GM23338 (cell line): ENCODE measurements around the gene CELA1. TPM values are rescaled to one million over a fixed set of nuclear protein-coding genes. Genes with fewer than 3 reads are reported as not detected.

Source experiments
- ATAC-seq: fragments of 200-7000 bp; cut with Tn5 transposase; 3 replicates; pipeline ENCODE4 v1.9.1; 2020
- DNase-seq: peaks from one replicate; pipeline ENCODE4 v3.0.0-alpha.2; 2015; ENCODE audit warnings: low spot score
- H2AFZ ChIP-seq: fragments of 200-600 bp; sonication (generic); 2 replicates; pipeline ENCODE4 v1.8.0; 2016; ENCODE audit warnings: antibody characterized with exemption, mild to moderate bottlenecking, moderate library complexity
- H3F3A ChIP-seq: fragments of 200-600 bp; sonication (generic); replicated peaks from 2 replicates; pipeline ENCODE4 v1.8.0; 2017; ENCODE audit warnings: antibody characterized with exemption, mixed run types, low read depth
- H3K27ac ChIP-seq: fragments of 200-600 bp; sonication (generic); 2 replicates; pipeline ENCODE4 v1.6.1; 2016; ENCODE audit warnings: low read depth
- H3K27me3 ChIP-seq: fragments of 200-600 bp; sonication (generic); 2 replicates; pipeline ENCODE4 v1.8.0; 2016; ENCODE audit warnings: mild to moderate bottlenecking, mixed run types, moderate library complexity; ENCODE audit not compliant: insufficient read depth
- H3K36me3 ChIP-seq: fragments of 200-600 bp; sonication (generic); 2 replicates; pipeline ENCODE4 v1.8.0; 2016; ENCODE audit warnings: mild to moderate bottlenecking; ENCODE audit not compliant: insufficient read depth
- H3K4me1 ChIP-seq: fragments of 200-600 bp; sonication (generic); 2 replicates; pipeline ENCODE4 v1.8.0; 2016; ENCODE audit warnings: mild to moderate bottlenecking, moderate library complexity; ENCODE audit not compliant: insufficient read depth
- H3K4me2 ChIP-seq: fragments of 200-600 bp; sonication (generic); 2 replicates; pipeline ENCODE4 v1.7.1; 2017; ENCODE audit warnings: mixed run types
- H3K4me3 ChIP-seq: fragments of 200-600 bp; sonication (generic); 2 replicates; pipeline ENCODE4 v1.6.1; 2016; ENCODE audit warnings: mixed run types
- H3K79me2 ChIP-seq: fragments of 200-600 bp; sonication (generic); replicated peaks from 2 replicates; pipeline ENCODE4 v1.8.0; 2017; ENCODE audit warnings: mild to moderate bottlenecking; ENCODE audit not compliant: insufficient read depth
- H3K9me2 ChIP-seq: fragments of 200-600 bp; sonication (generic); 2 replicates; pipeline ENCODE4 v1.8.0; 2017; ENCODE audit not compliant: insufficient read depth
- H4K20me1 ChIP-seq: fragments of 200-600 bp; sonication (generic); replicated peaks from 2 replicates; pipeline ENCODE4 v1.8.0; 2017; ENCODE audit warnings: mild to moderate bottlenecking; ENCODE audit not compliant: insufficient read depth
- H3K27ac Mint-ChIP-seq: 2 replicates; pipeline ENCODE4 v1.8.0; 2020; ENCODE audit warnings: inconsistent platforms, mild to moderate bottlenecking, moderate library complexity, mixed read lengths
- H3K27me3 Mint-ChIP-seq: 3 replicates; pipeline ENCODE4 v1.8.0; 2022; ENCODE audit warnings: low read depth, mild to moderate bottlenecking, moderate library complexity, mixed read lengths, inconsistent platforms; ENCODE audit not compliant: insufficient read depth, poor library complexity
- H3K36me3 Mint-ChIP-seq: 3 replicates; pipeline ENCODE4 v1.8.0; 2021; ENCODE audit warnings: low read depth, mild to moderate bottlenecking, inconsistent platforms, moderate library complexity, mixed read lengths
- H3K4me1 Mint-ChIP-seq: 3 replicates; pipeline ENCODE4 v1.8.0; 2020; ENCODE audit warnings: mild to moderate bottlenecking, inconsistent platforms, mixed read lengths
- H3K4me3 Mint-ChIP-seq: 3 replicates; pipeline ENCODE4 v1.8.0; 2021; ENCODE audit warnings: moderate library complexity, mild to moderate bottlenecking, inconsistent platforms, mixed read lengths
- H3K9me3 Mint-ChIP-seq: 3 replicates; pipeline ENCODE4 v1.8.0; 2020; ENCODE audit warnings: moderate library complexity, mild to moderate bottlenecking, inconsistent platforms, mixed read lengths
- CREB1 ChIP-seq: fragments of 250-450 bp; sonication (Bioruptor Pico); IDR thresholded peaks from 2 replicates; pipeline ENCODE4 v1.5.0; 2020; ENCODE audit warnings: low read depth, mild to moderate bottlenecking, moderate library complexity
- CTCF ChIP-seq, 2 experiments: fragments of 200-600 bp in 1 of 2; sonication (generic) in 1 of 2; conservative IDR thresholded peaks; 2 replicates each; pipeline versions ENCODE4 v1.5.1 to v1.6.1; 2016 to 2017; ENCODE audit warnings: antibody characterized with exemption in 2 of 2, low read depth in 2 of 2, mild to moderate bottlenecking in 2 of 2, moderate library complexity in 1 of 2
- ETS1 ChIP-seq: IDR thresholded peaks from 2 replicates; pipeline ENCODE4 v1.6.1; 2016; ENCODE audit warnings: antibody characterized with exemption
- EZH2 ChIP-seq: fragments of 200-600 bp; sonication (generic); IDR thresholded peaks from one replicate; pipeline ENCODE4 v1.8.0; 2017; ENCODE audit warnings: antibody characterized with exemption, mild to moderate bottlenecking, low read depth; ENCODE audit not compliant: unreplicated experiment
- JUNB ChIP-seq: IDR thresholded peaks from one replicate; pipeline ENCODE4 v1.6.1; 2016; ENCODE audit warnings: antibody characterized with exemption; ENCODE audit not compliant: unreplicated experiment
- POLR2AphosphoS5 ChIP-seq: IDR thresholded peaks from 2 replicates; pipeline ENCODE4 v1.6.1; 2016; ENCODE audit warnings: antibody characterized with exemption, low read depth
- STAT1 ChIP-seq: IDR thresholded peaks from one replicate; pipeline ENCODE4 v1.6.1; 2016; ENCODE audit warnings: antibody characterized with exemption; ENCODE audit not compliant: unreplicated experiment
- ZNF114 ChIP-seq: fragments of 250-450 bp; sonication (Bioruptor Pico); IDR thresholded peaks from 2 replicates; pipeline ENCODE4 v1.5.0; 2020; ENCODE audit warnings: mild to moderate bottlenecking, moderate library complexity
- ZNF331 ChIP-seq: fragments of 250-450 bp; sonication (Bioruptor Pico); IDR thresholded peaks from 2 replicates; pipeline ENCODE4 v1.5.0; 2020; ENCODE audit warnings: low read depth, mild to moderate bottlenecking, moderate library complexity
- ZNF462 ChIP-seq: fragments of 250-450 bp; sonication (Bioruptor Pico); IDR thresholded peaks from 2 replicates; pipeline ENCODE4 v1.5.0; 2020; ENCODE audit warnings: mild to moderate bottlenecking, moderate library complexity
- polyA plus RNA-seq: library from polyadenylated mRNA; unstranded; fragments of >200 nt; fragmentation: Nextera tagmentation; extraction: Ambion mirVana; gene quantifications from 2 replicates; pipeline ENCODE4 v1.2.1, GENCODE V29; 2016
- total RNA-seq: library from RNA; depleted of rRNA; stranded (reverse); fragments of >200 nt; shearing (Covaris generic); gene quantifications from 2 replicates; pipeline ENCODE4 v1.2.3, GENCODE V29; 2014
- TF ChIP-seq, protein P1 (sequence below): IDR thresholded peaks from one replicate; pipeline ENCODE4 v1.6.1; 2018; ENCODE audit warnings: antibody characterized with exemption; ENCODE audit not compliant: unreplicated experiment

CELA1 gene
- total and polyA plus RNA-seq, 2 experiments from 2014 or later: not detected

DNA sequence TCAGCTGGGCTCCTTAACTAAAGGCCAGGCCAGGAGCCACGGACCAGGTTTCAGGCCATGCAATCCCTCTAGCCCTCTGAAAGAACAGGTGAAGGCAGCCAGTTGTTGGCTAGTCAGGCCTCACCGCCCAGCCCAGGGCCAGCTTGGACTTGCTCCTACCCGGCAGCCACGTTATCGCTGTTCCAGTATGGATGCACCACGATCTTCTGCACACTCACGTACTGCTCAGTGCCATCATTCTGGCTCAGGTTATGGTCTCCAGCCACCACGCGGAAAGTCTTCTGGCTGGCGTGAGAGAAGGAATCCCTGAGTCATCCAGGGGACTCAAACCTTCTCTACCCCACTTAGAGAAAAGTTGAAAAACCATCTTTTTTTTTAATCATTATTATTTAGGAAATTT, 4.1 kb downstream of the CELA1 start:
- H3K27me3 Mint-ChIP-seq: peaks cover 3% of the 10 kb centered on the region
- Histone ChIP-seq H3K79me2 (no peaks in the 10 kb centered on the region), H3K4me3 (no peak overlapping the region), H3K9me2 (no peaks in the 10 kb centered on the region; the same call in 1 of the 2 replicates), H3K36me3 (no peaks in the 10 kb centered on the region), H3K4me2 (no peak overlapping the region), H3K27ac (no peak overlapping the region), H3F3A (no peaks in the 10 kb centered on the region), H2AFZ (no peak overlapping the region), H3K27me3 (no peaks in the 10 kb centered on the region), H4K20me1 (no peaks in the 10 kb centered on the region), H3K4me1 (no peaks in the 10 kb centered on the region)
- H3K9me3 Mint-ChIP-seq: no peaks in the 10 kb centered on the region
- DNase-seq: no peak
- ATAC-seq: no peak
- no peak overlapping the region; the same call in 2 of the 3 replicates for H3K4me3 Mint-ChIP-seq
- no peaks in the 10 kb centered on the region for H3K36me3 Mint-ChIP-seq
- H3K27ac Mint-ChIP-seq: no peak overlapping the region
- no peak for TF ChIP-seq ETS1
- TF ChIP-seq CTCF (conservative IDR thresholded peaks at IDR 0.05; ENCODE audit: low read depth in 2 of 2): no peak
- no peak for TF ChIP-seq CREB1 (CRISPR knock-in tag)
- no peak for TF ChIP-seq ZNF114 (CRISPR knock-in tag)
- no peak for TF ChIP-seq EZH2
- no peak for TF ChIP-seq ZNF462 (CRISPR knock-in tag)
- TF ChIP-seq, protein P1, sequence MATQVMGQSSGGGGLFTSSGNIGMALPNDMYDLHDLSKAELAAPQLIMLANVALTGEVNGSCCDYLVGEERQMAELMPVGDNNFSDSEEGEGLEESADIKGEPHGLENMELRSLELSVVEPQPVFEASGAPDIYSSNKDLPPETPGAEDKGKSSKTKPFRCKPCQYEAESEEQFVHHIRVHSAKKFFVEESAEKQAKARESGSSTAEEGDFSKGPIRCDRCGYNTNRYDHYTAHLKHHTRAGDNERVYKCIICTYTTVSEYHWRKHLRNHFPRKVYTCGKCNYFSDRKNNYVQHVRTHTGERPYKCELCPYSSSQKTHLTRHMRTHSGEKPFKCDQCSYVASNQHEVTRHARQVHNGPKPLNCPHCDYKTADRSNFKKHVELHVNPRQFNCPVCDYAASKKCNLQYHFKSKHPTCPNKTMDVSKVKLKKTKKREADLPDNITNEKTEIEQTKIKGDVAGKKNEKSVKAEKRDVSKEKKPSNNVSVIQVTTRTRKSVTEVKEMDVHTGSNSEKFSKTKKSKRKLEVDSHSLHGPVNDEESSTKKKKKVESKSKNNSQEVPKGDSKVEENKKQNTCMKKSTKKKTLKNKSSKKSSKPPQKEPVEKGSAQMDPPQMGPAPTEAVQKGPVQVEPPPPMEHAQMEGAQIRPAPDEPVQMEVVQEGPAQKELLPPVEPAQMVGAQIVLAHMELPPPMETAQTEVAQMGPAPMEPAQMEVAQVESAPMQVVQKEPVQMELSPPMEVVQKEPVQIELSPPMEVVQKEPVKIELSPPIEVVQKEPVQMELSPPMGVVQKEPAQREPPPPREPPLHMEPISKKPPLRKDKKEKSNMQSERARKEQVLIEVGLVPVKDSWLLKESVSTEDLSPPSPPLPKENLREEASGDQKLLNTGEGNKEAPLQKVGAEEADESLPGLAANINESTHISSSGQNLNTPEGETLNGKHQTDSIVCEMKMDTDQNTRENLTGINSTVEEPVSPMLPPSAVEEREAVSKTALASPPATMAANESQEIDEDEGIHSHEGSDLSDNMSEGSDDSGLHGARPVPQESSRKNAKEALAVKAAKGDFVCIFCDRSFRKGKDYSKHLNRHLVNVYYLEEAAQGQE: no peak
- TF ChIP-seq ZNF331 (CRISPR knock-in tag): no peak
- no peak for TF ChIP-seq POLR2AphosphoS5
- TF ChIP-seq JUNB: no peak
- TF ChIP-seq STAT1: no peak
- peaks cover 8% of the 10 kb centered on the region for H3K4me1 Mint-ChIP-seq
